ENCODE measurements around the gene TMEM59.

The TMEM59 gene

GRCh38 chr1:53981220-53981619 lies 71.8 kb downstream of the TMEM59 start:
- no peak for DNase-seq

- DNase-seq = no peak
These were observed 73.1 kb downstream of the TMEM59 start for GRCh38 chr1:53979712-53980450.

Measured in fibroblast of skin of abdomen (primary cell).